SK-N-SH (cell line): ENCODE measurements around the gene FAM43A.

Experiments used
- CHD2 ChIP-seq: fragments of 150-350 bp; IDR thresholded peaks from 2 replicates; pipeline ENCODE4 v1.6.1; 2018; ENCODE audit warnings: low read length; ENCODE audit not compliant: partially characterized antibody
- TF ChIP-seq, protein P1 (sequence below): fragments of 200-600 bp; sonication (generic); IDR thresholded peaks from 2 replicates; pipeline ENCODE4 v1.6.1; 2017; ENCODE audit warnings: antibody characterized with exemption, mild to moderate bottlenecking, moderate library complexity

DNA sequence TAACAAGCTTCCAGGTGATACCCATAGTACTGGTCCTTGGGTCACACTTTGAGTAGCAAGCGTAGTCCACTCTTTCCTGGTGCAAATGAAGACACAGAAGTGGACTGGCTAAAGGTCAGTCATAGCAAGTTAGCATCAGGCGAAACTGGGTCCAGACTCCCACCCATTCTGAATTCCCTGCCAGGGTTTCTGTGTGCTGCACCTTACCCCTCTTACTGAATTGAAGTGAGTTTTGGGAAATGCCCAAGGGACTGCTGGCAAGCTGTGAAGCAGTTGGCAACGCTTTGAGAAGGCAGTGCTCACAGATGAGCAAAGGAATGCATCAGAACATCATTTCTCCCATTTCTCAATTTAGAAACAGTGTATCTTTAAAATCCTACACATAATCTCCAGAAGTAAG lies 11.9 kb upstream of the FAM43A start:
- TF ChIP-seq, protein P1, sequence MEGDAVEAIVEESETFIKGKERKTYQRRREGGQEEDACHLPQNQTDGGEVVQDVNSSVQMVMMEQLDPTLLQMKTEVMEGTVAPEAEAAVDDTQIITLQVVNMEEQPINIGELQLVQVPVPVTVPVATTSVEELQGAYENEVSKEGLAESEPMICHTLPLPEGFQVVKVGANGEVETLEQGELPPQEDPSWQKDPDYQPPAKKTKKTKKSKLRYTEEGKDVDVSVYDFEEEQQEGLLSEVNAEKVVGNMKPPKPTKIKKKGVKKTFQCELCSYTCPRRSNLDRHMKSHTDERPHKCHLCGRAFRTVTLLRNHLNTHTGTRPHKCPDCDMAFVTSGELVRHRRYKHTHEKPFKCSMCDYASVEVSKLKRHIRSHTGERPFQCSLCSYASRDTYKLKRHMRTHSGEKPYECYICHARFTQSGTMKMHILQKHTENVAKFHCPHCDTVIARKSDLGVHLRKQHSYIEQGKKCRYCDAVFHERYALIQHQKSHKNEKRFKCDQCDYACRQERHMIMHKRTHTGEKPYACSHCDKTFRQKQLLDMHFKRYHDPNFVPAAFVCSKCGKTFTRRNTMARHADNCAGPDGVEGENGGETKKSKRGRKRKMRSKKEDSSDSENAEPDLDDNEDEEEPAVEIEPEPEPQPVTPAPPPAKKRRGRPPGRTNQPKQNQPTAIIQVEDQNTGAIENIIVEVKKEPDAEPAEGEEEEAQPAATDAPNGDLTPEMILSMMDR, result no peak
- no peak for TF ChIP-seq CHD2
